ENCODE data around the gene ATP10A. TPM values are rescaled to one million over a fixed set of nuclear protein-coding genes. Genes with fewer than 3 reads are reported as not detected.

The ATP10A gene
- total RNA-seq, 1 donor from 2014 or later, result 0.26 TPM

GRCh38 chr15:25703726-25704125, 159.4 kb downstream of the ATP10A start:
- Histone ChIP-seq H3K4me3 (ENCODE audit: low read depth, low read length) (no peak overlapping the region), H3K27me3 (ENCODE audit: control insufficient read depth, insufficient read depth, low read length) (no peaks in the 10 kb centered on the region), H3K36me3 (ENCODE audit: control insufficient read depth, insufficient read depth, low read length) (no peaks in the 10 kb centered on the region)
- DNase-seq (ENCODE audit: low read depth), result no peak
- no peak for FAIRE-seq
- TF ChIP-seq CTCF (IDR thresholded peaks at IDR 0.05; ENCODE audit: insufficient read depth, low read length, severe bottlenecking), result no peak

GRCh38 chr15:25701721-25702465, 161.2 kb downstream of the ATP10A start:
- TF ChIP-seq CTCF (IDR thresholded peaks at IDR 0.05; ENCODE audit: insufficient read depth, low read length, severe bottlenecking), result no peak
- no peaks in the 10 kb centered on the region for H3K27me3 ChIP-seq (ENCODE audit: control insufficient read depth, insufficient read depth, low read length)
- no peak for FAIRE-seq

GRCh38 chr15:25700916-25701315, 162.2 kb downstream of the ATP10A start:
- TF ChIP-seq CTCF (IDR thresholded peaks at IDR 0.05; ENCODE audit: insufficient read depth, low read length, severe bottlenecking), result no peak
- Histone ChIP-seq H3K27me3 (ENCODE audit: control insufficient read depth, insufficient read depth, low read length) (no peaks in the 10 kb centered on the region), H3K4me3 (ENCODE audit: low read depth, low read length) (no peak overlapping the region), H3K36me3 (ENCODE audit: control insufficient read depth, insufficient read depth, low read length) (no peaks in the 10 kb centered on the region)
- DNase-seq (ENCODE audit: low read depth) (no peak), FAIRE-seq (no peak)

More at GRCh38 chr15:25701721-25702465, 161.2 kb downstream of the ATP10A start:
- Histone ChIP-seq H3K36me3 (ENCODE audit: control insufficient read depth, insufficient read depth, low read length) (no peaks in the 10 kb centered on the region), H3K4me3 (ENCODE audit: low read depth, low read length) (no peak overlapping the region)
- DNase-seq (ENCODE audit: low read depth), result no peak

- no peaks in the 10 kb centered on the region for H3K27me3 ChIP-seq (ENCODE audit: control insufficient read depth, insufficient read depth, low read length)
- TF ChIP-seq CTCF (IDR thresholded peaks at IDR 0.05; ENCODE audit: insufficient read depth, low read length, severe bottlenecking), result no peak
- no peaks in the 10 kb centered on the region for H3K36me3 ChIP-seq (ENCODE audit: control insufficient read depth, insufficient read depth, low read length)
- DNase-seq (ENCODE audit: low read depth) (no peak), FAIRE-seq (no peak)
- no peak overlapping the region for H3K4me3 ChIP-seq (ENCODE audit: low read depth, low read length)
Measured at GRCh38 chr15:25697586-25697985, 165.5 kb downstream of the ATP10A start.

- no peak for DNase-seq (ENCODE audit: low read depth)
- Histone ChIP-seq H3K4me3 (ENCODE audit: low read depth, low read length) (no peak overlapping the region), H3K27me3 (ENCODE audit: control insufficient read depth, insufficient read depth, low read length) (no peaks in the 10 kb centered on the region), H3K36me3 (ENCODE audit: control insufficient read depth, insufficient read depth, low read length) (no peaks in the 10 kb centered on the region)
- no peak for FAIRE-seq
- no peak for TF ChIP-seq CTCF (IDR thresholded peaks at IDR 0.05; ENCODE audit: insufficient read depth, low read length, severe bottlenecking)
Measured at GRCh38 chr15:25695875-25696760, 167.0 kb downstream of the ATP10A start.

All from bronchial epithelial cell (primary cell).